AG04450 (cell line): ENCODE data around the gene FNDC5. TPM values are rescaled to one million over a fixed set of nuclear protein-coding genes. Genes with fewer than 3 reads are reported as not detected.

ENCODE experiments used
- CTCF ChIA-PET: fragments of 300-600, 350-600 bp; formaldehyde crosslinking; extraction: SDS; loops from one replicate; lab custom pipeline; 2022; ENCODE audit warnings: antibody characterized with exemption, inconsistent platforms; lab: Charles Lee
- POLR2A ChIA-PET: fragments of 350-600 bp; formaldehyde crosslinking; extraction: SDS; loops from one replicate; lab custom pipeline; 2021; ENCODE audit warnings: antibody characterized with exemption, inconsistent platforms; lab: Yijun Ruan, JAX
- DNase-seq: peaks from one replicate; pipeline ENCODE4 v3.0.0-alpha.2; 2011; ENCODE audit warnings: low read depth, low spot score
- H3K27ac ChIP-seq: one replicate; pipeline ENCODE4 v1.5.1; 2012; ENCODE audit warnings: low read depth, low read length, control low read depth
- H3K27me3 ChIP-seq: one replicate; pipeline ENCODE4 v1.6.0; 2012; ENCODE audit warnings: low read length; ENCODE audit not compliant: control insufficient read depth, insufficient read depth
- H3K4me3 ChIP-seq: 2 replicates; pipeline ENCODE4 v1.5.1; 2011; ENCODE audit warnings: mild to moderate bottlenecking, low read depth, low read length, control low read depth
- H3K9me3 ChIP-seq: 2 replicates; pipeline ENCODE4 v1.5.1; 2012; ENCODE audit warnings: low read length; ENCODE audit not compliant: control insufficient read depth, insufficient read depth
- polyA plus RNA-seq: library from polyadenylated mRNA; depleted of rRNA; stranded (reverse); fragments of >200 nt; gene quantifications from 2 replicates; pipeline ENCODE4 v1.2.3, GENCODE V29; 2011
- TF ChIP-seq, protein P1 (sequence below): IDR thresholded peaks from 2 replicates; pipeline ENCODE4 v1.5.1; 2011; ENCODE audit warnings: low read depth, low read length, control low read depth, inconsistent platforms

The FNDC5 gene
- polyA plus RNA-seq, 1 experiment: 1.5 TPM

GRCh38 chr1:32863881-32864245 lies 6.8 kb downstream of the FNDC5 start:
- Histone ChIP-seq H3K4me3 (no peak overlapping the region), H3K9me3 (no peaks in the 10 kb centered on the region), H3K27ac (no peak overlapping the region), H3K27me3 (no peaks in the 10 kb centered on the region)
- no peak for DNase-seq
- ChIA-PET POLR2A (no interaction called here), CTCF (interaction anchor here (1.3 kb wide), 1 partner anchor 8 kb away, joined by 6 read pairs; no protein-coding TSS in a partner anchor)
- TF ChIP-seq, protein P1, sequence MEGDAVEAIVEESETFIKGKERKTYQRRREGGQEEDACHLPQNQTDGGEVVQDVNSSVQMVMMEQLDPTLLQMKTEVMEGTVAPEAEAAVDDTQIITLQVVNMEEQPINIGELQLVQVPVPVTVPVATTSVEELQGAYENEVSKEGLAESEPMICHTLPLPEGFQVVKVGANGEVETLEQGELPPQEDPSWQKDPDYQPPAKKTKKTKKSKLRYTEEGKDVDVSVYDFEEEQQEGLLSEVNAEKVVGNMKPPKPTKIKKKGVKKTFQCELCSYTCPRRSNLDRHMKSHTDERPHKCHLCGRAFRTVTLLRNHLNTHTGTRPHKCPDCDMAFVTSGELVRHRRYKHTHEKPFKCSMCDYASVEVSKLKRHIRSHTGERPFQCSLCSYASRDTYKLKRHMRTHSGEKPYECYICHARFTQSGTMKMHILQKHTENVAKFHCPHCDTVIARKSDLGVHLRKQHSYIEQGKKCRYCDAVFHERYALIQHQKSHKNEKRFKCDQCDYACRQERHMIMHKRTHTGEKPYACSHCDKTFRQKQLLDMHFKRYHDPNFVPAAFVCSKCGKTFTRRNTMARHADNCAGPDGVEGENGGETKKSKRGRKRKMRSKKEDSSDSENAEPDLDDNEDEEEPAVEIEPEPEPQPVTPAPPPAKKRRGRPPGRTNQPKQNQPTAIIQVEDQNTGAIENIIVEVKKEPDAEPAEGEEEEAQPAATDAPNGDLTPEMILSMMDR: no peak

GRCh38 chr1:32863218-32863880 lies 7.4 kb downstream of the FNDC5 start:
- Histone ChIP-seq H3K4me3 (no peak overlapping the region), H3K9me3 (no peaks in the 10 kb centered on the region), H3K27me3 (no peaks in the 10 kb centered on the region), H3K27ac (no peak overlapping the region)
- POLR2A ChIA-PET: no interaction called here
- CTCF ChIA-PET: interaction anchor here (1.3 kb wide), 1 partner anchor 8 kb away, joined by 6 read pairs; no protein-coding TSS in a partner anchor
- no peak for DNase-seq
- TF ChIP-seq, protein P1: no peak

DNA sequence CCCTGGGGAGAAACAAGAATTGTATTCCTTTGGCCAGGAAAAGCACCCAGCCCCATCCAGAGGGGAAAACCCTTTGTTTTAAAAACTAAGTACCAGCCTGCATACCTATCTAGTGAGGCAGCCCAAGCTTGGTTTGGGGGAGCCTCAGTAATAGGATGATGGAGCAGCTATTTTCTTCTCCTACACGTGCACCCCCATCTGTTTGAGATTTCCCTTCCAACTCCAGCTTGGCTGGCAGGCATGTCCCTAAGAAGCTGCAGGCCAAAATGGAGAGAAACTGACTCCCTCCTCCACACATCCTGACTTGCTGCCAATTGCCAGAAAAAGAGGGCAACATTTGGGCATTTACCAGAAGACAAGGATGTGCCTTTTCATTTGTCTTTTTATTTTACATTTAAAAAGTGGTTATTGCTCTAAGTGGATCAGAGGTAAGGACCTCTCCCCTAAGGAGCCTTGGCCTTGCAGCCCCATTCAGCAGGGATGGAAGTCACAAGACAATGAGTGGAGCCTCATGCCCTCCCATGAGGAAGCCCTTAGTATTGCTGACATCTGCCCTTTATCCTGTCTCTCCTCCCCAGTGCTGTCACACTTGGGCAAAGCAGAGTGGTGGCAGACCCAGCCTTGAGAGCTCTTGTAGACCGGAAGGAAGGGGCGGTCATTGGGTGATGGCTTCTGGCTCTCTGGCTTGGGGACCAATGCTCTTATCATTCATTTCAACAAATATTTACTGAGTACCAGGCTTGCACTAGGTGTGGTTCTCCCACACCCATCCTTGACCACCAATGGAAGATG lies 8.6 kb downstream of the FNDC5 start:
- POLR2A ChIA-PET: no interaction called here
- Histone ChIP-seq H3K9me3 (no peaks in the 10 kb centered on the region), H3K27me3 (no peaks in the 10 kb centered on the region), H3K27ac (no peak overlapping the region), H3K4me3 (no peak overlapping the region)
- TF ChIP-seq, protein P1: no peak
- DNase-seq: no peak
- CTCF ChIA-PET: interaction anchor here (0.6 to 3.1 kb wide), 5 partner anchors 10 to 39 kb away, joined by 3 to 11 read pairs (median 3); no protein-coding TSS in a partner anchor

DNA sequence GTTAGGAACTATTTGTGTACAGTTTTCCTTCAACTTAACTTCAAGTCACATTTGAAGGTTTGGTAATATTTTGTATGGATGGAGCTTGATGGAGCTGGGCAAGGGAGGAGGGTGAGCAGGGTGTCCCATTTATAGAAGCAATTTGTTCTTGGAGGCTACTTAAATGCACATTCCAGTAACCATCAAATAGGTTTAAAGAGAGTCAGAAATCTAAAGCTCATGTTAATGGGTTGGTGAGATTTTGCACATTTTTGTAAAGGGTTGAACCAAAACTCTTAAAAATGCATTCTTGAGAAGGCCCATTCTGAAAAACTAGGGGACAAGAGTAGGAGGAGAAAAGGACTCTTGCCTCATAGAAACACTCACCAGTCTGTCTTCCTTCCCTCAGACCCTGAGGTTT lies 10.1 kb downstream of the FNDC5 start:
- Histone ChIP-seq H3K27me3 (no peaks in the 10 kb centered on the region), H3K4me3 (no peak overlapping the region), H3K27ac (no peak overlapping the region), H3K9me3 (no peaks in the 10 kb centered on the region)
- ChIA-PET POLR2A (no interaction called here), CTCF (interaction anchor here (1.2 to 3.1 kb wide), 3 partner anchors 11 to 225 kb away, joined by 4 to 11 read pairs (median 10); no protein-coding TSS in a partner anchor)
- no peak for DNase-seq
- TF ChIP-seq, protein P1: no peak

DNA sequence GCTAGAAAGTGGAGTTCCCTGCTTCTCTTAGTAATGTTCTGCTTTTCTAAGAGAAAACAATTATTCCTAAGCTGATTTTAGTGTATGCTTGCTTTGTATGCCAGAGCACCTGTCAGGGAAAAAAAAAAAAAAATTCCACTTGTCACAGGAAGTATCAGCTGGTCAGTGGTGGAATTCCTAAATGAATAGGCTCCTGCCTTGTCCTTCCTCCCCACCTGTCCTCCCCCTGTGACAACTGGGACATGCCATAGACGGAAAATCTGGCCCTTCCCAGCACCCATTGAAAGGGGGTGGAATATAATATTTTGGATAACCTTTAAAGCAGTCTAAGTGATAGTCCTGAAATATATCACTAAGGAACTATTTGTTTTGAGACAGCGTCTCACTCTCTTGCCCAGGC lies 10.8 kb downstream of the FNDC5 start:
- ChIA-PET POLR2A (no interaction called here), CTCF (interaction anchor here (0.7 to 3.1 kb wide), 3 partner anchors 12 to 237 kb away, joined by 3 to 11 read pairs (median 4); no protein-coding TSS in a partner anchor)
- Histone ChIP-seq H3K27ac (no peak overlapping the region), H3K4me3 (no peak overlapping the region), H3K27me3 (no peaks in the 10 kb centered on the region), H3K9me3 (no peaks in the 10 kb centered on the region)
- TF ChIP-seq, protein P1: no peak
- DNase-seq: no peak
